Naive B cell (primary cell): ENCODE measurements around the gene ZDHHC16. TPM values are rescaled to one million over a fixed set of nuclear protein-coding genes. Genes with fewer than 3 reads are reported as not detected.
"Not testable (repeated sequence)": the region's sequence is repeated elsewhere in the genome, so short reads cannot be mapped to it uniquely, and the experiment has no call there.

ENCODE experiments used
- ATAC-seq, 2 donors: fragments of 150-1000 bp; cut with Tn5 transposase; 2 replicates each; pipeline ENCODE4 v1.10.0; 2021; ENCODE audit warnings: low read depth in 2 of 2, mild to moderate bottlenecking in 2 of 2, moderate library complexity in 2 of 2
- DNase-seq: peaks from one replicate; pipeline ENCODE4 v3.0.0; 2022
- H3K27ac Mint-ChIP-seq, 6 donors: one replicate each; pipeline ENCODE4 v1.8.0; 2020 to 2022; ENCODE audit warnings: mild to moderate bottlenecking in 6 of 6, mixed read lengths in 6 of 6, moderate library complexity in 5 of 6, inconsistent platforms in 2 of 6
- H3K27me3 Mint-ChIP-seq, 3 donors: one replicate each; pipeline ENCODE4 v1.8.0; 2021 to 2022; ENCODE audit warnings: mixed read lengths in 3 of 3, mild to moderate bottlenecking in 1 of 3
- H3K36me3 Mint-ChIP-seq, 2 donors: one replicate each; pipeline ENCODE4 v1.8.0; 2020 to 2022; ENCODE audit warnings: mixed read lengths in 2 of 2, inconsistent platforms in 1 of 2, mild to moderate bottlenecking in 1 of 2
- H3K4me1 Mint-ChIP-seq, 3 donors: one replicate each; pipeline ENCODE4 v1.8.0; 2020 to 2022; ENCODE audit warnings: mixed read lengths in 3 of 3, inconsistent platforms in 1 of 3, mild to moderate bottlenecking in 1 of 3, moderate library complexity in 1 of 3
- H3K4me3 Mint-ChIP-seq, 8 donors: one replicate each; pipeline ENCODE4 v1.8.0; 2020 to 2022; ENCODE audit warnings: mild to moderate bottlenecking in 8 of 8, mixed read lengths in 8 of 8, moderate library complexity in 8 of 8, inconsistent platforms in 2 of 8
- H3K9me3 Mint-ChIP-seq, 7 donors: one replicate each; pipeline ENCODE4 v1.8.0; 2020 to 2022; ENCODE audit warnings: mixed read lengths in 7 of 7, mild to moderate bottlenecking in 5 of 7, inconsistent platforms in 2 of 7, moderate library complexity in 1 of 7
- polyA plus RNA-seq, 6 donors: library from polyadenylated mRNA; unstranded; fragments of 300-500 nt; fragmentation: Illumina TruSeq; gene quantifications; one replicate each; pipeline ENCODE4 v1.2.3, GENCODE V29; 2021; ENCODE audit warnings: low read depth in 6 of 6

The ZDHHC16 gene
- polyA plus RNA-seq, 6 donors from 2014 or later = 23.2 to 57.2 (median 29.5) TPM

- Mint-ChIP-seq H3K9me3 (no peaks in the 10 kb centered on the region), H3K27me3 (no peaks in the 10 kb centered on the region), H3K27ac (peak overlapping the region in 5 of 6 donors; percentile 5 to 75 (median 31)), H3K36me3 (no peaks in the 10 kb centered on the region), H3K4me1 (peaks cover 26 to 30% (median 28%) of the 10 kb centered on the region in 3 donors), H3K4me3 (peak overlapping the region in 1 of 8 donors; percentile 24)
- DNase-seq = no peak
- ATAC-seq = no peak
These were observed 29.4 kb upstream of the ZDHHC16 start for GRCh38 chr10:97416565-97416964.

GRCh38 chr10:97423757-97424098 lies 22.2 kb upstream of the ZDHHC16 start:
- H3K9me3 Mint-ChIP-seq, DNase-seq, H3K27me3 Mint-ChIP-seq, H3K36me3 Mint-ChIP-seq, ATAC-seq: not testable (repeated sequence)
- H3K4me3 Mint-ChIP-seq = peak overlapping the region in 2 of 8 donors; percentile 63 to 92
- H3K27ac Mint-ChIP-seq = peak overlapping the region in 2 of 6 donors; percentile 36 to 91
- H3K4me1 Mint-ChIP-seq = peaks cover 22 to 38% (median 29%) of the 10 kb centered on the region in 3 donors

GRCh38 chr10:97425964-97426775 lies 19.8 kb upstream of the ZDHHC16 start, which contains the start of gene PGAM1:
TSS of gene PGAM1 (plus strand) at chr10:97426191. CDS start at chr10:97426308, 117 bp downstream.
- ATAC-seq (peak; percentile 87), DNase-seq (peak; percentile 97)
- no peaks in the 10 kb centered on the region for H3K9me3 Mint-ChIP-seq
- H3K4me3 Mint-ChIP-seq = peak within 1 kb of the TSS; percentile 87 to 97 (median 93)
- H3K27ac Mint-ChIP-seq = peak within 1 kb of the TSS; percentile 76 to 98 (median 94)
- no peaks in the 10 kb centered on the region for H3K27me3 Mint-ChIP-seq
- peaks cover 16 to 31% (median 18%) of the 10 kb centered on the region in 3 donors for H3K4me1 Mint-ChIP-seq
- H3K36me3 Mint-ChIP-seq = no peaks in the 10 kb centered on the region

DNA sequence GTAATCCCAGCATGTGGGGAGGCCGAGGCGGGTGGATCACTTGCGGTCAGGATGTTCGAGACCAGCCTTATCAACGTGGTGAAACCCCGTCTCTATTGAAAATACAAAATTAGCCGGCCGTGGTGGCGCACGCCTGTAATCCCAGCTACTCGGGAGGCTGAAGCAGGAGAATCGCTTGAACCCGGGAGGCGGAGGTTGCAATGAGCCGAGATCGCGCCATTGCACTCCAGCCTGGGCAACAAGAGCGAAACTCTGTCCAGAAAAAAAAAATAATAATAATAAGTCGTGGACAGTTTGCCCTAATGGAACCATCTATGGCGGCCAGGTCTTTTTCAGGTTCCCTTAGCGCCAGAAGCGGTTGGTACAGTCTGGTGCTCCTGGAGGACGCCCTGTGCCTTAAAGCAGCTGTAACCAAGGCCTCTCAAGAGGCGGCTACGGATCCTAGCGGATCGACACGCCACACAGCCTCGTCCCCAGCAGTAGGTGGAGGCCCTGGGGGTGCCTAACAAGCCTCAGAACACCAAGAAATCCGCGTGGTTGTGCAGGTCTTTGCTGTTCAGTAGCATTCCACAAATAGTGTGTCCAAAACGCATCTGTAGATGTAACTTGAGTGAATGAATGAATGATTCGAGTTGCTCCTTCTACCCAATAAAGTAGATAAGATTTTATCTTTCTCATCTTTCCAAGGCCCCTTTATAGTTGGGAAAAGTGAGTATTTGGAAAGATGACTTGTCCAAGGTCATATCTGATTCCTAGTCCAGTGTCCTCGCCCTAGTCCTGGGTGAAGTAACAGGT lies 19.0 kb upstream of the ZDHHC16 start:
- ATAC-seq (no peak), DNase-seq (no peak)
- Mint-ChIP-seq H3K27me3 (no peaks in the 10 kb centered on the region), H3K36me3 (no peaks in the 10 kb centered on the region), H3K4me3 (peak overlapping the region; percentile 87 to 97 (median 93)), H3K4me1 (peaks cover 16 to 31% (median 18%) of the 10 kb centered on the region in 3 donors), H3K27ac (peak overlapping the region in 5 of 6 donors; percentile 7 to 97 (median 91)), H3K9me3 (no peaks in the 10 kb centered on the region)

DNA sequence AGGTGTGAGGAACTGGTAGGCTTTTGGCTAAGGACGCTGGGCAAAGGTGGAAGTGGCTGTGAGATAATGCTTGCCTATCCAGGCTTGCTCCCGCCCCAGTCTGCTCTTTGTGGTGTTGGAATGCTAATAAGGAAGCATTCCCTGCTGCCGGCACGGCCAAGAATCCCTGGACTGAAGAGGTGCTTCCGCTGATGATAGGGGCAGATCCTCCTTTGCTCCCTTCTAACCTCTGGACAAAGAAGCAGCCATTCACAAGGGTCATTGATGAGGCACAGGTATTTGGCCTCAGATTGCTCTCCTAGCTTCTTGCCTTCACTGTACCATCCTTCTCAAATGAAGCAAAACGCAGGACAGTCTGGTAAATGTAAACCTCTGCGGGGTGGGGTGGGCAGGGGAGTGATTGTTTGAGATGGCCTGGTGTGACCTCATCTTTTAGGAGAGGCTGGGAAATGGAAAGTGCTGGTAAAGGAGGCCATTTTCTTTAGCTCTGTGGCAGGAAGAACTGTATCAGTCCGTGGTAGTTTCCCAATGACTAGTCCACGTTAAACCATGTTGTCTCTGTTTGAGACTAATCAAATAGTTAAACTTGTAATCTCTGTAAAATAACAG lies 18.3 kb upstream of the ZDHHC16 start:
- Mint-ChIP-seq H3K27ac (peak overlapping the region in 1 of 6 donors; percentile 91), H3K9me3 (no peaks in the 10 kb centered on the region), H3K27me3 (no peaks in the 10 kb centered on the region), H3K4me3 (peak overlapping the region; percentile 19 to 95 (median 90)), H3K4me1 (peaks cover 16 to 31% (median 18%) of the 10 kb centered on the region in 3 donors), H3K36me3 (no peaks in the 10 kb centered on the region)
- ATAC-seq (no peak), DNase-seq (no peak)

GRCh38 chr10:97428572-97428981 lies 17.4 kb upstream of the ZDHHC16 start:
- no peak overlapping the region for H3K27ac Mint-ChIP-seq
- H3K27me3 Mint-ChIP-seq = no peaks in the 10 kb centered on the region
- H3K36me3 Mint-ChIP-seq = no peaks in the 10 kb centered on the region
- peak overlapping the region in 2 of 8 donors; percentile 25 to 33 for H3K4me3 Mint-ChIP-seq
- DNase-seq = no peak
- H3K9me3 Mint-ChIP-seq = no peaks in the 10 kb centered on the region
- ATAC-seq = no peak
- H3K4me1 Mint-ChIP-seq = peaks cover 14 to 31% (median 16%) of the 10 kb centered on the region in 3 donors

- no peak overlapping the region for H3K27ac Mint-ChIP-seq
- H3K4me1 Mint-ChIP-seq = peaks cover 0 to 2% (median 0%) of the 10 kb centered on the region in 3 donors
- DNase-seq (no peak), ATAC-seq (no peak)
- no peaks in the 10 kb centered on the region for H3K27me3 Mint-ChIP-seq
- H3K36me3 Mint-ChIP-seq = no peaks in the 10 kb centered on the region
- H3K9me3 Mint-ChIP-seq = no peaks in the 10 kb centered on the region
- no peak overlapping the region for H3K4me3 Mint-ChIP-seq
These were observed 11.9 kb upstream of the ZDHHC16 start for GRCh38 chr10:97434055-97434454.

GRCh38 chr10:97434557-97434956 lies 11.4 kb upstream of the ZDHHC16 start:
- H3K36me3 Mint-ChIP-seq = no peaks in the 10 kb centered on the region
- ATAC-seq = no peak
- H3K27me3 Mint-ChIP-seq = no peaks in the 10 kb centered on the region
- H3K4me3 Mint-ChIP-seq = no peak overlapping the region
- peak overlapping the region in 1 of 6 donors; percentile 62 for H3K27ac Mint-ChIP-seq
- no peaks in the 10 kb centered on the region for H3K9me3 Mint-ChIP-seq
- no peaks in the 10 kb centered on the region for H3K4me1 Mint-ChIP-seq
- DNase-seq = no peak

- no peak for ATAC-seq
- H3K27ac Mint-ChIP-seq = peak overlapping the region in 1 of 6 donors; percentile 7
- H3K4me3 Mint-ChIP-seq = no peak overlapping the region
- no peaks in the 10 kb centered on the region for H3K27me3 Mint-ChIP-seq
- no peaks in the 10 kb centered on the region for H3K9me3 Mint-ChIP-seq
- DNase-seq = no peak
- H3K4me1 Mint-ChIP-seq = no peaks in the 10 kb centered on the region
- H3K36me3 Mint-ChIP-seq = no peaks in the 10 kb centered on the region
These were observed 10.8 kb upstream of the ZDHHC16 start for GRCh38 chr10:97435211-97435610.

DNA sequence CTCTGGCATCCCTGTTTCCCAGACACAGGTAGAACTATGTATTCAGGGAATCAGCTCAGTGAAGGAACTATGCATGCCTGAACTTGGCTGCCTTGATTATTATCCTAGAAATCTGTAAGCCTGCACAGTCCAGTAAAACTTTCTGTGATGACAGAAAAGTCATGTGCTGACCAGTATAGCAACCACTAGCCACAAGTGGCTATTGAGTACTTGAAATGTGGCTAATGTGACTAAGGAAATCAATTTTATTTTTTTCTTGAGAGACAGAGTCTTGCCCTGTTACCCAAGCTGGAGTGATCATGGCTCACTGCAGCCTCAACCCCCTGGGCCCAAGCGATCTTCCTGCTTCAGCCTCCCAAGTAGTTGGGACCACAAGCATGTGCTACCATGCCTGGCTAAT lies 3.7 kb upstream of the ZDHHC16 start:
- Mint-ChIP-seq H3K27ac (peak overlapping the region in 1 of 6 donors; percentile 18), H3K4me1 (peaks cover 22 to 35% (median 28%) of the 10 kb centered on the region in 3 donors), H3K4me3 (no peak overlapping the region), H3K27me3 (no peaks in the 10 kb centered on the region), H3K36me3 (peaks cover 0 to 5% of the 10 kb centered on the region in 2 donors), H3K9me3 (no peaks in the 10 kb centered on the region)
- DNase-seq = no peak
- ATAC-seq = no peak

DNA sequence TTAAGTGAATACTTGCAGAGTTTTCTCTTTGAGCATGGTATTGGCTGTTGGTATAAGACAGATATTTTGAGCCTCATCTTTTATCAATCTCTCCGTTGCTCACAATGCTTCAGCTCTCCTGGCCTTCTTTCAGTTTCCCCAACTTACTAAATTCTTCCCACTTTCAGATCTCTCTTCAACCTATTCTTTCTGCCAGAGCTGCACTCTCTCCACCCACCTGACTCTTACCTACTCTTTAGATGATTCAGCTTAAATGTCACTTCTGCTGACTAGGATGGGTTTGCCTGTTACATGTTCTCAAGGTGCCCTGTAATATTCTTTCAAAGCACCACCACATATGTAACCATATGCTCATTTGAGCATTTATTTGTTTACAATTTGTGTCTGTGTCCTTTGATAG lies 1.8 kb upstream of the ZDHHC16 start:
- DNase-seq (no peak), ATAC-seq (no peak)
- H3K36me3 Mint-ChIP-seq = peaks cover 0 to 5% of the 10 kb centered on the region in 2 donors
- H3K4me3 Mint-ChIP-seq = peak overlapping the region in 5 of 8 donors; percentile 66 to 100 (median 99)
- H3K9me3 Mint-ChIP-seq = no peaks in the 10 kb centered on the region
- H3K27me3 Mint-ChIP-seq = no peaks in the 10 kb centered on the region
- no peak overlapping the region for H3K27ac Mint-ChIP-seq
- H3K4me1 Mint-ChIP-seq = peaks cover 27 to 49% (median 33%) of the 10 kb centered on the region in 3 donors

DNA sequence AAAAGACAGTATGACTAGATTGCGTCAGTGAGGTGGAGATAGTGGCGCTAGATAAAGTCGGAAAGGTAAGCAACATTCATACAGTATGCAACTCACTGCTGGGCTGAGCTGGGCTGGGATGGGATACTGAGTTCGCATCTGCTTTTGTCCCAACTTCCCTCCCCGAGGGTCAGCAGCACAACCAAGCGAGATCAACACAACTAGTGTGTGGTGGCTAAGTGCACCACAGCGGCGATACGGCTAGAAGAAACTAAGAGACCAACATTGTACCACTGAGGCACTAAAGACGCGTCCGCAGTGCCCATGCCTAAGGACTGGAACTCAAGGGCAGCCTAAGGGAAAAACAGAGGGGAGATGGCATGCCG lies 636 bp upstream of the ZDHHC16 start:
- Mint-ChIP-seq H3K4me3 (peak overlapping the region; percentile 99 to 100 (median 100)), H3K36me3 (peaks cover 0 to 5% of the 10 kb centered on the region in 2 donors)
- no peak for ATAC-seq

DNA sequence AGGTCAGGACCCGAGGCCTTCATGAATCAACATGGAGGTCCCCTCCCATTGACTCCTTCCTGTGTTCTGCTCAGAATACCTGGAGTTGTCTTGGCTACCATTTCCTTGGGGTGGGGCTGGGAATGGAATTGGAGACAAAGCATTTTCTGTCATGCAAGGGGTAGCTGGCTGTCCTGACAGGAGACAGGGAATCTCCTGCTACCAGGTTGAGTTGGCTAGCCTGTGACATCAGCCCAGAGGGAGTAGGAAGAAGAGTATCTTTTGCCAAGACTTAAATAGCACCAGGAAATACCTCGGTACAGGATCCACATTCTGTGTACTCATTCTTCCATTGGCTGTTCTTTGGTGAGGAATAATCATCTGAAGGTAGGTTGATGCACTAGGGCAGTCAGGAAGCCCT lies 4.9 kb downstream of the ZDHHC16 start:
- ATAC-seq = no peak
- Mint-ChIP-seq H3K4me3 (peak overlapping the region in 1 of 8 donors; percentile 22), H3K36me3 (no peaks in the 10 kb centered on the region), H3K4me1 (peaks cover 17 to 28% (median 27%) of the 10 kb centered on the region in 3 donors), H3K27ac (peak overlapping the region in 1 of 6 donors; percentile 24), H3K27me3 (no peaks in the 10 kb centered on the region), H3K9me3 (no peaks in the 10 kb centered on the region)
- DNase-seq = no peak

More for the DNA sequence above, 636 bp upstream of the ZDHHC16 start:
- no peaks in the 10 kb centered on the region for H3K27me3 Mint-ChIP-seq
- H3K9me3 Mint-ChIP-seq = no peaks in the 10 kb centered on the region
- DNase-seq = no peak
- peaks cover 30 to 50% (median 36%) of the 10 kb centered on the region in 3 donors for H3K4me1 Mint-ChIP-seq
- peak overlapping the region in 5 of 6 donors; percentile 91 to 98 (median 97) for H3K27ac Mint-ChIP-seq
